Stimulated activated CD8-positive, alpha-beta memory T cell treated with anti-CD3 and anti-CD28 coated beads, Interleukin-15, amount 100 ng/mL, for 24 hours (primary cell): ENCODE results near the gene ODF2.
"Not testable (repeated sequence)": the region's sequence is repeated elsewhere in the genome, so short reads cannot be mapped to it uniquely, and the experiment has no call there.

Experiments
- DNase-seq: peaks from one replicate; pipeline ENCODE4 v3.0.0-alpha.2; 2020; ENCODE audit warnings: low read depth

ODF2 gene

DNA sequence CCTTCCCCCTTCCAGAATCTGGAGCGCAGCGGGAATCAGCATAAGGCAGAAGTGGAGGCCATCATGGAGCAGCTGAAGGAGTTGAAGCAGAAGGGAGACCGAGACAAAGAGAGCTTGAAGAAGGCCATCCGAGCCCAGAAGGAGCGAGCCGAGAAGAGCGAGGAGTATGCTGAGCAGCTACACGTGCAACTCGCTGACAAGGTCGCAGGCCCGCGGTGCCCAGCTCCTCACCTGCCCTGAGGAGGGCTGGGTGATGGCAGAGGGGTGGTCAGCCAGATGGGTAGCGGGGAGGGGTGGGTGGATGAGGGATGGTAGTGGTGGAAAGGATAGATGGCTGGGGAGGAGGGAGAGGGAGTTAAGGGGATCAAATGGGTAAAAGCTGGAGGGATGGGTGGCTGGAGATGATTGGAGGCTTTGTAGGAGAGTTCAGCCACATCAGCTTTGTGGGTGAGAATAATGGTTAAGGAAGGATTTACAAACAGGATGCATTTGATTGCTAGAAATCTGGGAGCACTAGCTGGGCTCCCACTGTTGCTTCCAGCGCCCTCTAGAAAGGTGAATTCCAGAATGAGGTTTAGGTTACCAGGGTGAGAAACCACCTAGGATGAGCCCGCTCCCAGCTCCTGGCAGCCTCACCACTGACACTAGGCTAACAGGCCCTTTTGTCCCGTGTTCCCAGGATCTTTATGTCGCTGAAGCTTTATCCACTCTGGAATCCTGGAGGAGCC is 29.0 kb downstream of the ODF2 start:
- DNase-seq: no peak

GRCh38 chr9:128485414-128485855 is 29.6 kb downstream of the ODF2 start:
- no peak for DNase-seq

DNA sequence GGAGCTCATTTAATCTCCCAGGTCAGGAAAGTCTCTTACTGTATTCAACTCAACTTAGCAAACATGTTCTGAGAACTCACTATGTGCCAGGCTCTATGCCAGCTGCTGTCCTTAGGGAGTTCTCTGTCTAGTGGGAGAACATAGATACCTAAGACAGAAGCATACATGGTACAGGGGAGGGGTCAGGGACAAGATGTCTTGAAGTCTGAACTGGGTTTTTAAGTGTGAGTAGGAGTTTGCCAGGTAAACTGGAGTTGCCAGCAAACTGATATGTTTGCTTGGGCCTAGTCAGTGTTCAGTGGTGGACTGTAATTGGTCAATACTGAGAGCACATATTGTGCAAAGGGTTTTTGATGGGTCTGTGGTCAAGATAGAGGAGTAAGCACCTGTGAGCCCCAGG is 30.4 kb downstream of the ODF2 start:
- DNase-seq: no peak

GRCh38 chr9:128493424-128493823 is 37.6 kb downstream of the ODF2 start:
- DNase-seq: no peak

DNA sequence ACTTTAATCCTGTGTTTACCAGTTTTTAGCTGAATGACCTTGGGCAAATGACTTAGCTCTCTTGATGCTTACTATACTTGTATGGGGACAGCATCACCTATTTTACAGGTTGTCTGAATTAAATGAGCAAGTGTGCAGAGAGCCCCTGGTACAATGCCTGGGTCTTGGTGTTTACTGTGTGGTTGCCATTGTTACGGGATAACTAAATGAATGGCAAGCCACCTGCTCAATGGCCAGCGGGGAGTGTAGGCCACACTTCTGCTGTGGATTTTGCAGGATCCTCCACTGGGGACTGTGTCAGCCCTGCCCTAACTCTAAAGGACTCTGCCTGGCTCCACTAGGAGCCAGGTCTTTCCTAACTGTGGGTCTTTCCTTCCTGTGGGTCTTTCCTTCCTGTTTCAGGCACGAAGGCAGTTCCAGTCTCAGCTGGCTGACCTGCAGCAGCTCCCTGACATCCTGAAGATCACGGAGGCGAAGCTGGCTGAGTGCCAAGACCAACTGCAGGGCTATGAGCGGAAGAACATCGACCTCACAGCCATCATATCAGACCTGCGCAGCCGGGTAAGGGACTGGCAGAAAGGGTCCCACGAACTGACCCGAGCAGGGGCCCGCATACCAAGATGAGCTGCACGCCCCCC is 38.4 kb downstream of the ODF2 start:
- no peak for DNase-seq

GRCh38 chr9:128494746-128495129 is 38.9 kb downstream of the ODF2 start:
- DNase-seq: no peak

DNA sequence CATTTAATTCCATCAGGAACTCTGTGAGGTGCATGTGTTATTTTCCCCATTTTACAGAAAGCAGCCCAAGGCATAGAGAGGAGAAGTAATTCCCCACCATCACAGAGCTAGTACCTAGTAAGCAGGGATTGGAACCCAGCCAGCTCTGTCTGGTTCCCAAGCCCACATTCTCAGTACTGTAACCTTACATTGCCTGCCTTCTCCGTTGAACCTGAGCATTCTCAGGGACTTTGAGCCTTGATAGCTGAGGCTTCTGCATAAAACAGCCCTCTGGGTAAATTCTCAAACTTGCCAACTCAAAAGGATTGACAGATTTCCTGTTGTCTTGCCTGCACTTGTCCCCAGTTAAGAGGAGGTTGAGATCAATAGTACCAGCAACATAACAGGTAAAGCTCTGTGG is 39.5 kb downstream of the ODF2 start:
- DNase-seq: no peak

DNA sequence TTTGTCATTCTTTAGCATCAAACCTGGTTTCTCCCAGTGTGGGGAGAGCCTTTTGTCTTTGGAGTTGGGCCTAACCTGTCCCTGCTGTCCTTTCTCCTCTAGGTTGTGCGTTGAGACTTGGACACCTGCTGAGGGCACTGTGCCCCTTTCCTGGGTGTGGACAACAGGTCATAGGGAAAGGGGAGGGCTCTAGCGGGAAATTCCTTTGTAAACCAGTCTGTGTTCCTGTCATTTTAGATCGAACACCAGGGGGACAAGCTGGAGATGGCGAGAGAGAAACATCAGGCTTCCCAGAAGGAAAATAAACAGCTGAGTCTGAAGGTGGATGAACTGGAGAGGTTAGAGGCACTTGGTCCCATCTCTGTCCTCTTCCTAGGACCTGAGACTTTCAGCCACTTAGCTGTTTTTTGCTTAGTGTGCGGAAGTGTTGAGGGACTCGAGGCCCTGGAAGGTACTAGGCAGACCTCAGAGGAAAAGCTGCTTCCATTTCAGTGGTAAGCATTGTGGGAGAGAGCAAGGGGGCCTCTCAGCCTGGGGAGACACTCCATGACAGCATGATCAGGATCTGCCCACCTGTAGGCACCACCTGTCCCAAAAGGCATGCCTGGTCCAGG is 40.1 kb downstream of the ODF2 start:
- DNase-seq: no peak

GRCh38 chr9:128497824-128498610 is 42.2 kb downstream of the ODF2 start:
- DNase-seq: no peak

- DNase-seq: no peak
Observed at GRCh38 chr9:128498911-128499310, 43.1 kb downstream of the ODF2 start.

GRCh38 chr9:128499920-128500319 is 44.1 kb downstream of the ODF2 start:
- no peak for DNase-seq

GRCh38 chr9:128503415-128503825 is 47.6 kb downstream of the ODF2 start:
- not testable (repeated sequence) for DNase-seq

DNA sequence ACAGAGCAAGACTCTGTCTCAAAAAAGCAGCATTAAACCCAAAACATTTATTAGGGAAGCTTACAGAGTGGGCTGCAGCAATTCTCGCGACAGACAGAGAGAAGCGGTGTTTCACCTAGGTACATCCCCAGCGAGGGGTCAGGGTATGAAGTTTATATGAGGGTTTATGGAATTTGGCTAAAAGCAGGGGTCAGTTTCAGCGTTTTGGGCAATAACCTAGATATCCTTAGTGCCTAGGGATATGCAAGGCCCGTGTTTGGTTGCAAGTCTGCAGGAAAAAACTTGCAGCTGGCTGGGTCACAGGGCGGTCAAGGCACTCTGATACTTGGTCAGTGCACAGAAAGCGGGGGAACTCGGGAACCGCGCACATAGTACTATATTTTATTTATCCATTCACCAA is 48.1 kb downstream of the ODF2 start:
- no peak for DNase-seq

DNA sequence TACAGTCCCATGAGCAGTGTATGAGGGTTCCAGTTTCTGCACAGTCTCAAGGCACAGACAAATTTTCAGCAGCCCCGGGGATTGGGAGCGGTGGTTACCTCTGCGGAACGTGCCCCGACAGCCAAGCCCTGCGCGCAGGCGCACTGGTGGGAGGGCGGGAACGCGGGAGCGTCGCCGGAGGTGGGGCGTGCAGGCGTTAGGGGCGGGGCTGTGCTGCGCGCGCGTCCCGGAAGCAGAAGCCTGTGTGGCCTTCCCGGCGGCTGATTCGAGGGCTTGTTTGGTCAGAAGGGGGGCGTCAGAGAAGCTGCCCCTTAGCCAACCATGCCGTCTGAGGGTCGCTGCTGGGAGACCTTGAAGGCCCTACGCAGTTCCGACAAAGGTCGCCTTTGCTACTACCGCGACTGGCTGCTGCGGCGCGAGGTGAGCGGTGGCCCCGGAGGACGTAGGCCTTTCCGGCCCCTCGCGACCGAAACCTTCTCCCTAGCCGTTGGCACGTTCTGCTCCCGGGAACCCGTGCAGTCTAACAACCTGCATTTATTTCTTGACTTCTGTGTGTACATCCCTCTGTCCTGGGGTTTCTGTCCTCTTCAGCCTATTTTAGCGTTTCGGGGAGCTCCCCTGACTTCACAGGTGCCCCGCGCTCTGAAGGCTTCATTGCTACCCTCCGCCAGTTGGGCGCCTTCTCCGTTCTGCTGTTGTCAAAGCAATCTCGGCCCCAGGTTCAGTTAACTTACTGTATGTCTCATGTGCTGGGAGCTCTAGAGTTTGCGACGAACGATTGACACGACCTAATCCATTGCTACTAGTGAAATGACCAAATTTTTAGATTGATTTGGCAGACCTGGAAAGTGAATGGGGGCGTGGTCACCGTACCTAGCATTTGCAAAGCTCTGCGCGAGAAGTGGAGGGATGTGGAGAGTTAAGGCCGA is 48.9 kb downstream of the ODF2 start, which contains the start of gene GLE1:
Gene GLE1 (plus strand): TSS at position 235 of the 929 bp plus-strand sequence. CDS start 87 bp downstream, at position 322.
- DNase-seq: peak; percentile 98

DNA sequence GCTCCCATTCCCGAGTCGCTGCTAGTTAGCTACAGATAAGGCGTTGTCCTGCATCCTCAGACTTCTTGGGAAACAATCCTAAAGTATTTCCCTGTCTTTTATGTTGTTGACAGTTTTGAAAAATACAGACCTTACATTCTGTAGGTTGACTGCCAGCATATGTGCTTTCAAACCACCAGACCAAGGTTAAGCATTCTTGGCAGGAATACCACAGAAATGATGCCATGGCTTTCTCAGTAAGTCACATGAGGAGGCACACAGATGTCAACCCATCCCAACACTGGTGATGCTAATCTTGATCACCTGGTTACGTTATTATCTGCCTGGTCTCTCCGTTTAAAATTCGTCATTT is 49.6 kb downstream of the ODF2 start:
- DNase-seq: no peak

- not testable (repeated sequence) for DNase-seq
Observed at GRCh38 chr9:128505906-128506305, 50.1 kb downstream of the ODF2 start.

- DNase-seq: no peak
Observed at GRCh38 chr9:128512820-128513219, 57.0 kb downstream of the ODF2 start.

- no peak for DNase-seq
Observed at GRCh38 chr9:128521956-128522355, 66.2 kb downstream of the ODF2 start.

DNA sequence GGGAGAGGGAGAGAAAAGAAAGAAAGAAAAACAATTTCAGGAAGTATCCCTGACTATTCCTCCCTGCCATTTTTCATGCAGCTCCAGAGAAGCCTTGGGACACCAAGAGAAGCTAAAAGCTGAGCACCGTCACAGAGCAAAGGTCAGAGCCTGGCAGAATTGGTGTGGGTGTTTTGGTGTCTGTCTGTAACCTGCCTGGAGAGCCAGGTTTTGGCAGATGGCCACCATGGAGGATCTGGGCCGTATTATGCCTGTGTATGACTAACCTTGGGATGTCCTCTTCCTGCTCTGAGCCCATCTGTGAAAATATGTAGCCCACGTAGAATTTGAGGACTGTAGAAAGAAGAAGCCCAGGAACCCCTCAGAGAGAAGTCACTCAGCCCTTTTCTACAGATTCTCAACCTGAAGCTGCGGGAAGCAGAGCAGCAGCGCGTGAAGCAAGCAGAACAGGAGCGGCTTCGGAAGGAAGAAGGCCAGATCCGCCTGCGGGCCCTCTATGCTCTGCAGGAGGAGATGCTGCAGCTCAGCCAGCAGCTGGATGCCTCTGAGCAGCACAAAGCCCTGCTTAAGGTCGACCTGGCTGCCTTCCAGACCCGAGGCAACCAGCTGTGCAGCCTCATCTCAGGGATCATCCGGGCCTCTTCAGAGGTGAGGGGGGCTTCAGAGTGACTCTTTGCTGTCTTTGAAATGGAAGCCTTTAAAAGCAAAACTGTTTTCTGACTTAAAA is 67.6 kb downstream of the ODF2 start:
- no peak for DNase-seq

- DNase-seq: no peak
Observed at GRCh38 chr9:128526720-128527119, 70.9 kb downstream of the ODF2 start.
